Transverse colon (tissue), 3 donors: ENCODE measurements around the gene IL18R1.

Source experiments
- CTCF ChIP-seq, 5 experiments: fragments of 200-600 bp in 3 of 5; fragments of 450-650 bp in 2 of 5; sonication (generic) in 3 of 5; IDR thresholded peaks; 1 replicate in 2 of 5; 2 replicates in 3 of 5; pipeline ENCODE4 v1.5.1; 2016 to 2017; ENCODE audit warnings: antibody characterized with exemption in 5 of 5, inconsistent platforms in 3 of 5, mild to moderate bottlenecking in 2 of 5, moderate library complexity in 1 of 5
- POLR2A ChIP-seq: fragments of 450-650 bp; IDR thresholded peaks from one replicate; pipeline ENCODE4 v1.6.1; 2016; ENCODE audit warnings: antibody characterized with exemption, mild to moderate bottlenecking, moderate library complexity

DNA sequence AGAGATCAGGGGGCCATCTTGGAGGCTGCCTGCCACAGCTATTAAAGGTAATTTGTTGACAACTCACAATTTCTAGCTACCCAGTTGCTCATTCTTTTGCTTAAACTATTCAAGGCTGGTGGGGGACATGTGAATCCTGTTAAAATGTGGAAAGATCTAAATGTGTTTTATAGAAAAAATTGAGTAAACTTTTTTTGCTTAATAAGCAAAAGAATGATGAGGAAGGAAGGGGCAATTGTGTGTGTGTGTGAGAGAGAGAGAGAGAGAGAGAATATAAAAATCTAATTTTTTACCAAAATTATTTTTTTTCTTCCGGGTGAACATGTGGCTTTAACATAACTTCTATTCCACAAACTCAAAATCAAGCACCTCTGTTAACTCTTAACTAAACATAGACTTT, 49.5 kb upstream of the IL18R1 start:
- TF ChIP-seq POLR2A (no peak), CTCF (IDR thresholded peaks at IDR 0.05) (no peak)
